GM18907 (cell line): ENCODE measurements around the gene OTOS.

Source experiments
- ATAC-seq: cut with Tn5 transposase; IDR thresholded peaks from one replicate; pipeline ENCODE4 v1.9.1; 2021; ENCODE audit warnings: mild to moderate bottlenecking, moderate library complexity; ENCODE audit not compliant: unreplicated experiment

The OTOS gene

GRCh38 chr2:240140511-240140910 lies at the start of gene OTOS:
Gene OTOS (minus strand): TSS chr2:240140658. CDS start chr2:240140326, 332 bp downstream.
- ATAC-seq: no peak

- no peak for ATAC-seq
Measured at GRCh38 chr2:240189686-240190085, 49.2 kb upstream of the OTOS start.

DNA sequence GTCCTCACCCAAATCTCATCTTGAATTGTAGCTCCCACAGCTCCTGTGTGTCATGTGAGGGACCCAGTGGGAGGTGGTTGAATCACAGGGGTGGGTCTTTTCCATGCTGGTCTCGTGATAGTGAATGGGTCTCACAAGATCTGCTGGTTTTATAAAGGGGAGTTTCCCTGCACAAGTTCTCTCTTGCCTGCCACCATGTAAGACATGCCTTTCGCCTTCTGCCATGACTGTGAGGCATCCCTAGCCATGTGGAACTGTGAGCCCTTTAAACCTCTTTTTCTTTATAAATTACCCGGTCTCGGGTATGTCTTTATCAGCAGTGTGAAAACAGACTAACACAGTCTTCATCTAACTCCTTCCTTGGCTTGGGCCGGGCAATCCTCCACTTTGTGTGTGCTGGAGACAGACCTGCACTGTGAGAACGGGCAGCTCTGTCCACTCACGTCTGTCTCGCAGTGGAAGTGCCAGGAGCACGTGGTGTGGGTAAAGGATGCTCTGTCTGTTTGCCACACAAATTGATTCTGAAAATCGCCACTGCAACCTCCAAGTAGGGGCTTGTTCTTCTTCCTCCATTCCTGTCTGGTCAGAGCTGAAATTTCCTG lies 47.6 kb upstream of the OTOS start:
- ATAC-seq: no peak

DNA sequence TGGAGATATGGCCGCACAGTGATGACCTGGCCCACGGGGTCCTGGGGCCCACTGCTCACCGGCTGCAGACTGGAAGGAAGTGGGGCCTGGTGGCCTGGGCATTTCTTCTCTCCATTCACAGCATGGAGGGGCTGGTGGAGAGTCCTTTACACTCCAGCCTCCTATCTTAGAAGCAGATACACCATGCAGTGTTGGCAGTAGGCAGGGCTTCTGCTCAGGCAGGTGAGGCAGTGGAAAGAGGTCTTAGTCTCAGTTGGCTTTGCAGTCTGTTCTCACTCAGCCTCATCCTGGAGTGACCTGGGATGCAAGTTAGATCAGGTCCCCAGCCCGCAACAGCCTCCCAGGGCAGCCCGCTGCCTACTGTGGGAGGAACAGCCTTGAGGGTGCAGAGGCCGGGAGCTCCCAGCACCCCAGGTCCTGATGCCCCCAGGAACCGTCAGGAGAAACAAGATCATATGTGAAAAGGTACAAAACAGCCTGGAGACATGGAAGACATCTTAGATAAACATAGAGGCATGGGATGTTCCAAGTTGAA lies 45.8 kb upstream of the OTOS start:
- ATAC-seq: no peak

- ATAC-seq: no peak
Measured at GRCh38 chr2:240184656-240185055, 44.2 kb upstream of the OTOS start.

DNA sequence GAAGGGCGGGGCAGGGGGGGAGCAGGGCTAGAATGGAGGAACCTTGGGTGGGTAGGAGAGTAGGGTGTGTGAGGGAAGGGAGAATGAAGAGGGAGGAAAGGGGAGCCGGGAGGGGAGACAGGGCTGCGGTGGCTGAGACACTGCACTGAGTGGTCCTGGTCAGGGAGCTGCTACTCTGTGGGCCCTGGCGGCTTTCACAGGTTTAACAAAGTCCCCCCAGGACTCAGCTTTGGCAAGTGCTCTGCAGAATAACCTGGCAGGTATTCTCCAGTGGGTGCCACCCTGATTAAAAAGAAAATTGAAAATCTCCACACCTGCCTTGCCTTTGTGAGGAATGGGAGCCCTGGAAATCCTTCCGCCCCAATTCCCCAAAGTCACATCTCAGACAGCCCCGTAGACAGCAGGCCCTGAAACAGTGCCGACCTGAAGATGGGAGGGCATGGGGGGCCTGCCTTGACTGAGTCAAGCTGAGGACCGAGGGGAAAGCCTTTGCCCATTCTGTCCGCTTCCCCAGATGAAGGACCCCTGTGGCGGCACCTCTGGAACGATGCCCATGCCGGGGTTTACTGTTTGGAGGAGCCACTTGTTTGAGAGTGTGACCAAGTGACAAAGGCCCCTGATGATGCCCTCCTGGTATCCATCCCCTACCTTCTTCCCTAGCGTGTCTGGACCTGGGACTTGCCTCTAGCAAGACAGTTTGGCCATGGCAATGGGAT lies 43.6 kb upstream of the OTOS start:
- no peak for ATAC-seq

DNA sequence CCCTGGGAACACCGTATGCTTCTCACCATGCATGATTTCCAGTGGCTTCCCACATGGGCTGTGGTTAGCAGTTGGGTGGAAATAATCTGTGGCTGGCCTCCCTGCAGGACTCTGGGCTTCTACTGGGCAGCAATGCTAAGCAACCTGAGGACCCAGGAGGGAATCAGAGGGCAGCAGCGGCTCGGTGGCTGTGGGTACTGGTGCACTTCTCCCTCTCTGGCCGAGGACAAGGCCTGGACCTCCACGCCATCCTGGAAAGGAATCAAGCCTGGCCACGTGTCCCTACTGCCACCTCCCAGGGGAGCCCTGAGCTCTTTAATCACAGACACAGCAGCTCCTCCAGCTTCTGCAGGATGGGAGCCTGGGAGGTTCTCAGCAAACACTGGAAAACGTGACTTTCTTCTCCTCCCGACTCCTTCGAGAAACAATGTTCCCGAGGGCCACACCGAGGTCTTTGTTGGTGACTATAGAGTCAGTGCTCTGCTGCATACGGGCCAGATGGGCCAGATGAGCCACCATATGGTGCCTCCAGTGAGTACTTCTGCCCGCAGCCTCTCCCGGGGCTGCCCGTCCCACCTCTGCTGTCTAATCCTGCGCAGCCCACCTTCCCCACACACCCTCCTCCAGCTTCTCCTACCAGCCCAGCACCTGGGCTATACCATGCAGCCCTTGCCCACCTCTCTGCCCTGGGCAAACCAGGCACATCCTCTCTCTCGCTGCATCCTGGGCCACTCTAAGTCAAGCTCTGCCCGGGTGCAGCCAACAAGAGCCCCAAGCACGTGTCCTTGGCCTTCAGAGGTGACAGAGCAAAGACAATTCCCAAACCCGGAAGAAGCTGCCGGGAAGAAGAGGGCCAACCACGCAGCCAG lies 42.8 kb upstream of the OTOS start:
- ATAC-seq: no peak

- no peak for ATAC-seq
Measured at GRCh38 chr2:240182476-240182875, 42.0 kb upstream of the OTOS start.

DNA sequence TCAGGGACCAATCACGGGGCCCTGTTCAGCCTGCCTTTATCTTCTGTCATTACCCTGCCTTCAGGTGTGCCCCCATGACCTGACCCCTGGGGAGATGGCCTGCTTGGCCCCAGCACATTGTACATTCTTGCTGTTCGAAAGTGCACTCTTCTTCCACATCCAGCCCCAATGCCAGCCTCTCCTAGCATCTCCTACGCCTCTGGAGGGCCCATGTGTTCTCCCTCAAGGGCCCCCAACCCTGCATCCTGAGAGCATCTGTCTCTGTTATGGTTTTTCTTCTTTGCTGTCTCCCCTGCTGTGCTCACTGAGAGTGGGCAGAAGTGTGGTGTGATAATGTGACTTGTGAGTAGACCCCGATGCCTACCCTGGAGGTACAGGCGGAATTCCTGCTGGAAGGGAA lies 41.5 kb upstream of the OTOS start:
- ATAC-seq: no peak

DNA sequence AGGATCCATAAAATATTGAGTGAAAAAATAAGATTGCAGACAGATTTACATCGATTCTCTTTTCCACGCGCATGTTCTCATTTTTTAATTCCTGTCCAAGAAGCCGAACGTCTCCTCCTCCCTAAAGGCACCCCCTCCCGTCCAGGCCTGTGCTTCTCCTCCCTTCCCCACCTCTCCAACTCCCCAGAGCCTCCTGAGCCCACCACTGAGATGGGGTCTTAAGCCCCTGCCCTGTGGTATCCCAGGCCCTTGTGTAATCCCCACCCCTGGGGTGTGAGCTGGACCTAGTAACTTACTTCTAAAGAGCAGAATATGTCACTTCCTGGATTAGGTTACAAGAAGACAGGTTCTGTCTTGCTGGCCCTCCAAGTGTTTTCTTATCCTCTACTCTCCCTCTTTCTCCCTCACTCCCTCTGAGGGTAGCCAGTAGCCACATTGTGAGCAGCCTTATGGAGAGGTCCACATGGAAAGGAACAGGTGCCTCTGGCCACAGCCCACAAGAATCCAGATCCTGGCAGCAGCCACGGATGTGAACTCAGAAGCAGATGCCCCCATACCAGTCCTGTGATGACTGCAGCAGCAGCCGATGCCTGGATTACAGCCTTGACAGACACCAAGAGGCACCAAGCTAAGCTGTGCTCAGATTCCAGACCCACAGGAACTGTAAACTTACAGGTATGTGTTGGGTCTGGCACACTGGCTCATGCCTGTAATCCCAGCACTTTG lies 39.6 kb upstream of the OTOS start:
- no peak for ATAC-seq

GRCh38 chr2:240179186-240179815 lies 38.8 kb upstream of the OTOS start:
- ATAC-seq: no peak

DNA sequence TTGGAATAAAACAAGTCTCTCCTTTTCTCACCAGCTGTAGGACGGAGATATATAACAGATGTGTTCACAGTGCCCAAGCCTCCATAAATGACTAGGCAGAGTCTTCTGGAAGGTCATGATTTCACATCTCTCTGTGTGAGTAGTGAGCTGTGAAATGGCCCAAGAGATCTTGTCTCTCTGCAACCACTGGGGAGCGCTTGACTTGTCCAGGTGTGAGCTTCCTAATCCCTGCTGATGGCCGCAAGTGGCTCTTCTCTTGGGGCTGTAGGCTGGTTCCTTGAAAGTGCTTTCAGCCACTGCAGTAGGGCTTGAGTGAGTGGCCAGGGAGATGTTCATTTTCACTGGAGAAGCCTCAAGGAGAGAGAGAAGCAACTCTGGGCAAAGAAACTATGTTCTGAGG lies 38.1 kb upstream of the OTOS start:
- no peak for ATAC-seq

GRCh38 chr2:240174496-240174895 lies 34.0 kb upstream of the OTOS start:
- ATAC-seq: no peak

DNA sequence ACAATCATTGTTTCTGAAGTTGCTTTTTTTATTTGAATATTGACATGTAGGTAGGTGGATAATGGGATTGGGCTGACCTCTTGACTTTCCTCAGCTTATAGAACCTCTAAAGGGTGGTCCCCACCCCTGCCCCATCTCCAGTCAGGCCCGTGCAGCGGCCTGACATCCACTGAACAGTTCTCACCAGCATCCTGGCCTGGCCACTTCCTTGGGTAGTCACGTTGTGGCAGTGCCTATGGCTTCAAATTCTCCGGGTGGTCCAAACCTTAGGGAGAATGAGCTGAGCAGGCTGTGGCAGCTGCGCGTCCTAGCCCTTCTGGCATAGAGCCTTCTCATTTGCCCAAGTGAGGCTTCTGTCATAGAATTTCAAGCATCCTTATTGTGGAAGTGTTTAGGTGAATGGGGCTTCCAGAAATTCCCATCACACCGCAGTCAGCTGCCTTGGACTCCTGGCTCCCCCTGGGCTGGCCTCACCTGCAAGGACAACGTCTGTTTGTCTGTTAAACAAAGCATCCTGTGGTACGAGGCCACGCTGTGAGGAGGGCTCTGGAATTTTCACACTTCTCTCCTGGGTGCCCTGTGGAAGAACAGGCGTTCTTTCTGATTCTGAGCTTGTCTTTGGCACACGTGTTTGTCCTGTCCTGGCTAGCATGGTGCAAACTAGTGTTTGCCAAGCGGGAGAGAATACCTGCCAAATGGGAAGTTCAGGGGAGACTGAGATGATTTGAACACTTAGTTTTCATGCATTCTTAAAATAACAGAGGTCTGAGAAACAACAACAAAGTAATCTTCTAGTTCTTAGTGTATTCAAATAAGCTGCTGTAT lies 31.8 kb upstream of the OTOS start:
- ATAC-seq: no peak

DNA sequence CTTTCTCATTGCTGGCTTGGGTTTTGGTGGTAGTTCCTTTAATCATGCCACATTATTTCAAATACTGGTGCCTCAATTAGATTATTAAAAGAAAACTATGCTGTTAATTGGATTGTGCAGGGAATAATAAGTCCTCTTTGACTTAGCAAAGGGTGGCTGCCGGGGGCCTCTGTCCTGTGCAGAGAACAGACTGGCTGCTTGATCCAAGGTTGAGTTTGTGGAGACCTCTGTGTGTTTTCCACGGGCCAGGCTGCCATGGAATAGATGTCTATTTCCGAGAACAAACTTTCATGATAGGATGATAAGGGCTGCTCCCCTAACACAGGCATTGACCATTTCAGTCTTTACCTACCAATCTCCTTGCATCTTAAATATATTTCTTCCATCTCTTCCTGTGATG lies 30.4 kb upstream of the OTOS start:
- ATAC-seq: no peak

GRCh38 chr2:240170354-240170735 lies 29.9 kb upstream of the OTOS start:
- ATAC-seq: no peak

- ATAC-seq: no peak
Measured at GRCh38 chr2:240169486-240170353, 29.3 kb upstream of the OTOS start.

GRCh38 chr2:240168546-240169361 lies 28.3 kb upstream of the OTOS start:
- no peak for ATAC-seq
